Activated CD8-positive, alpha-beta T cell treated with anti-CD3 and anti-CD28 coated beads, Interleukin-2, amount 10 ng/mL, durations not matched to agents 7 days and 5 days (primary cell): ENCODE data around the gene ARF4. TPM values are rescaled to one million over a fixed set of nuclear protein-coding genes. Genes with fewer than 3 reads are reported as not detected.
"Not testable (repeated sequence)": the region's sequence is repeated elsewhere in the genome, so short reads cannot be mapped to it uniquely, and the experiment has no call there.

ENCODE experiments used
- ATAC-seq: fragments of 150-1000 bp; cut with Tn5 transposase; one replicate; pipeline ENCODE4 v1.10.0; 2021; ENCODE audit warnings: moderate library complexity
- CTCF ChIA-PET: fragments of 350-600 bp; sonication (Branson Sonifier 250); formaldehyde crosslinking; loops from one replicate; lab custom pipeline; 2021; ENCODE audit warnings: antibody characterized with exemption; lab: Charles Lee
- POLR2A ChIA-PET: fragments of 350-600 bp; sonication (Branson Sonifier 250); formaldehyde crosslinking; loops from one replicate; lab custom pipeline; 2021; ENCODE audit warnings: antibody characterized with exemption; lab: Charles Lee
- DNase-seq: peaks from one replicate; pipeline ENCODE4 v3.0.0-alpha.2; 2020
- H3K27ac Mint-ChIP-seq: one replicate; pipeline ENCODE4 v1.8.0; 2021; ENCODE audit warnings: mild to moderate bottlenecking, mixed read lengths
- H3K27me3 Mint-ChIP-seq: one replicate; pipeline ENCODE4 v1.8.0; 2021; ENCODE audit warnings: low read depth, mixed read lengths
- H3K36me3 Mint-ChIP-seq: one replicate; pipeline ENCODE4 v1.8.0; 2021; ENCODE audit warnings: low read depth, mixed read lengths
- H3K4me1 Mint-ChIP-seq: one replicate; pipeline ENCODE4 v1.8.0; 2021; ENCODE audit warnings: low read depth, mixed read lengths
- H3K4me3 Mint-ChIP-seq: one replicate; pipeline ENCODE4 v1.8.0; 2021; ENCODE audit warnings: mild to moderate bottlenecking, mixed read lengths
- H3K9me3 Mint-ChIP-seq: one replicate; pipeline ENCODE4 v1.8.0; 2022; ENCODE audit warnings: mixed read lengths; ENCODE audit not compliant: insufficient read depth
- total RNA-seq, 2 experiments: library from RNA; stranded (reverse); gene quantifications; one replicate each; pipeline ENCODE4 v1.2.3, GENCODE V29; 2021

Gene ARF4
- 10 to 100 TPM; 51.0 to 52.9 TPM for total RNA-seq

GRCh38 chr3:57597127-57597923 lies at the start of gene ARF4:
Gene ARF4 (minus strand): TSS chr3:57597344. CDS start chr3:57597140, 204 bp downstream.
- Mint-ChIP-seq H3K36me3 (peaks cover 28% of the 10 kb centered on the region), H3K4me3 (peak within 1 kb of the TSS; percentile 93), H3K9me3 (no peaks in the 10 kb centered on the region), H3K27ac (peak within 1 kb of the TSS; percentile 98), H3K4me1 (peaks cover 48% of the 10 kb centered on the region), H3K27me3 (no peaks in the 10 kb centered on the region)
- DNase-seq (peak; percentile 99), ATAC-seq (peak; percentile 90)
- ChIA-PET CTCF (interaction anchor here (0.8 to 3.3 kb wide), 7 partner anchors 16 to 200 kb away, joined by 3 to 14 read pairs (median 4); partner anchors contain the start of gene PDE12), POLR2A (interaction anchor here (0.5 to 5.6 kb wide), 15 partner anchors 16 to 736 kb away, joined by 3 to 80 read pairs (median 5); partner anchors contain the start of genes DENND6A, PDE12, PXK and SLMAP)

- Mint-ChIP-seq H3K27ac (no peak overlapping the region), H3K9me3 (peaks cover 8% of the 10 kb centered on the region), H3K4me1 (peaks cover 5% of the 10 kb centered on the region), H3K4me3 (no peak overlapping the region), H3K36me3 (peaks cover 64% of the 10 kb centered on the region), H3K27me3 (no peaks in the 10 kb centered on the region)
- ATAC-seq (no peak), DNase-seq (no peak)
- CTCF ChIA-PET, result no interaction called here
- POLR2A ChIA-PET, result no interaction called here
Measured at GRCh38 chr3:57646723-57647122, 49.6 kb upstream of the ARF4 start.

GRCh38 chr3:57644740-57645139 lies 47.6 kb upstream of the ARF4 start:
- CTCF ChIA-PET, result interaction anchor here (1.0 to 1.1 kb wide), 2 partner anchors 8 to 182 kb away, joined by 3 to 4 read pairs; no protein-coding TSS in a partner anchor
- POLR2A ChIA-PET, result interaction anchor here (0.7 kb wide), 1 partner anchor 48 kb away, joined by 3 read pairs; no protein-coding TSS in a partner anchor
- DNase-seq (no peak), ATAC-seq (no peak)
- no peak overlapping the region for H3K4me3 Mint-ChIP-seq
- peaks cover 5% of the 10 kb centered on the region for H3K4me1 Mint-ChIP-seq
- H3K27me3 Mint-ChIP-seq, result no peaks in the 10 kb centered on the region
- H3K27ac Mint-ChIP-seq, result no peak overlapping the region
- H3K9me3 Mint-ChIP-seq, result peaks cover 8% of the 10 kb centered on the region
- H3K36me3 Mint-ChIP-seq, result peaks cover 57% of the 10 kb centered on the region

- POLR2A ChIA-PET, result no interaction called here
- CTCF ChIA-PET, result interaction anchor here (0.9 kb wide), 1 partner anchor 8 kb away, joined by 4 read pairs; no protein-coding TSS in a partner anchor
- no peak for DNase-seq
- no peaks in the 10 kb centered on the region for H3K27me3 Mint-ChIP-seq
- peaks cover 37% of the 10 kb centered on the region for H3K36me3 Mint-ChIP-seq
- no peak for ATAC-seq
- no peak overlapping the region for H3K4me3 Mint-ChIP-seq
- no peak overlapping the region for H3K27ac Mint-ChIP-seq
- H3K9me3 Mint-ChIP-seq, result no peaks in the 10 kb centered on the region
- no peaks in the 10 kb centered on the region for H3K4me1 Mint-ChIP-seq
Measured at GRCh38 chr3:57637391-57637790, 40.2 kb upstream of the ARF4 start.

GRCh38 chr3:57634259-57634658 lies 37.1 kb upstream of the ARF4 start:
- CTCF ChIA-PET, H3K4me1 Mint-ChIP-seq, DNase-seq, H3K27me3 Mint-ChIP-seq, H3K9me3 Mint-ChIP-seq, H3K27ac Mint-ChIP-seq, ATAC-seq, H3K4me3 Mint-ChIP-seq, POLR2A ChIA-PET: not testable (repeated sequence)
- peaks cover 30% of the 10 kb centered on the region for H3K36me3 Mint-ChIP-seq

GRCh38 chr3:57627976-57628375 lies 30.8 kb upstream of the ARF4 start:
- ChIA-PET POLR2A (no interaction called here), CTCF (no interaction called here)
- Mint-ChIP-seq H3K4me3 (no peak overlapping the region), H3K27ac (no peak overlapping the region), H3K27me3 (no peaks in the 10 kb centered on the region), H3K36me3 (peaks cover 43% of the 10 kb centered on the region), H3K4me1 (no peaks in the 10 kb centered on the region), H3K9me3 (no peaks in the 10 kb centered on the region)
- DNase-seq (no peak), ATAC-seq (no peak)

- ChIA-PET CTCF (no interaction called here), POLR2A (no interaction called here)
- Mint-ChIP-seq H3K36me3 (peaks cover 42% of the 10 kb centered on the region), H3K27me3 (no peaks in the 10 kb centered on the region), H3K4me3 (no peak overlapping the region), H3K27ac (no peak overlapping the region), H3K4me1 (no peaks in the 10 kb centered on the region), H3K9me3 (no peaks in the 10 kb centered on the region)
- no peak for DNase-seq
- ATAC-seq, result no peak
Measured at GRCh38 chr3:57624801-57625200, 27.7 kb upstream of the ARF4 start.

- DNase-seq, result no peak
- CTCF ChIA-PET, result no interaction called here
- no peak for ATAC-seq
- no peaks in the 10 kb centered on the region for H3K9me3 Mint-ChIP-seq
- H3K27me3 Mint-ChIP-seq, result no peaks in the 10 kb centered on the region
- no peak overlapping the region for H3K4me3 Mint-ChIP-seq
- no peaks in the 10 kb centered on the region for H3K4me1 Mint-ChIP-seq
- peaks cover 34% of the 10 kb centered on the region for H3K36me3 Mint-ChIP-seq
- POLR2A ChIA-PET, result no interaction called here
- no peak overlapping the region for H3K27ac Mint-ChIP-seq
Measured at GRCh38 chr3:57622362-57622761, 25.2 kb upstream of the ARF4 start.

GRCh38 chr3:57617739-57618138 lies 20.6 kb upstream of the ARF4 start:
- no peak overlapping the region for H3K4me3 Mint-ChIP-seq
- H3K4me1 Mint-ChIP-seq, result no peaks in the 10 kb centered on the region
- no peaks in the 10 kb centered on the region for H3K9me3 Mint-ChIP-seq
- H3K27ac Mint-ChIP-seq, result no peak overlapping the region
- peaks cover 14% of the 10 kb centered on the region for H3K36me3 Mint-ChIP-seq
- DNase-seq (no peak), ATAC-seq (no peak)
- CTCF ChIA-PET, result no interaction called here
- POLR2A ChIA-PET, result interaction anchor here (1.0 kb wide), 1 partner anchor 35 kb away, joined by 3 read pairs; no protein-coding TSS in a partner anchor
- H3K27me3 Mint-ChIP-seq, result no peaks in the 10 kb centered on the region

GRCh38 chr3:57616233-57616632 lies 19.1 kb upstream of the ARF4 start:
- ChIA-PET POLR2A (interaction anchor here (0.7 kb wide), 1 partner anchor 19 kb away, joined by 3 read pairs; the partner anchor contains the start of gene ARF4), CTCF (no interaction called here)
- Mint-ChIP-seq H3K27me3 (no peaks in the 10 kb centered on the region), H3K36me3 (peaks cover 17% of the 10 kb centered on the region), H3K9me3 (no peaks in the 10 kb centered on the region), H3K4me1 (peaks cover 7% of the 10 kb centered on the region), H3K4me3 (no peak overlapping the region), H3K27ac (no peak overlapping the region)
- ATAC-seq (no peak), DNase-seq (no peak)

- H3K4me3 Mint-ChIP-seq, POLR2A ChIA-PET, CTCF ChIA-PET: not testable (repeated sequence)
Measured at GRCh38 chr3:57611870-57612269, 14.7 kb upstream of the ARF4 start.

GRCh38 chr3:57605683-57606082 lies 8.5 kb upstream of the ARF4 start:
- Mint-ChIP-seq H3K27ac (no peak overlapping the region), H3K36me3 (peaks cover 45% of the 10 kb centered on the region), H3K27me3 (no peaks in the 10 kb centered on the region), H3K4me3 (no peak overlapping the region), H3K4me1 (no peaks in the 10 kb centered on the region), H3K9me3 (peaks cover 16% of the 10 kb centered on the region)
- ChIA-PET POLR2A (no interaction called here), CTCF (interaction anchor here (1.2 kb wide), 1 partner anchor 251 kb away, joined by 3 read pairs; no protein-coding TSS in a partner anchor)
- DNase-seq (no peak), ATAC-seq (no peak)

More at GRCh38 chr3:57611870-57612269, 14.7 kb upstream of the ARF4 start:
- not testable (repeated sequence) for DNase-seq, H3K9me3 Mint-ChIP-seq, H3K27me3 Mint-ChIP-seq, H3K4me1 Mint-ChIP-seq, H3K27ac Mint-ChIP-seq, ATAC-seq
- peaks cover 28% of the 10 kb centered on the region for H3K36me3 Mint-ChIP-seq
